ENCODE data around the gene OVCA2.

GRCh38 chr17:2084036-2084765 lies 42.4 kb downstream of the OVCA2 start:
- TF ChIP-seq CTCF (IDR thresholded peaks at IDR 0.05): no peak
- no peak for TF ChIP-seq POLR2A (IDR thresholded peaks at IDR 0.05)

Measured in adrenal gland (tissue), 5 donors.